ENCODE measurements around the gene AGRN. TPM values are rescaled to one million over a fixed set of nuclear protein-coding genes. Genes with fewer than 3 reads are reported as not detected.
"Not testable (repeated sequence)": the region's sequence is repeated elsewhere in the genome, so short reads cannot be mapped to it uniquely, and the experiment has no call there.

The AGRN gene
- total RNA-seq, 1 donor from 2014 or later = 14.1 TPM

- intact Hi-C loops (cut with DNase I) = loop anchor here (5.0 kb wide), 1 partner anchor 35 kb away; no protein-coding TSS in a partner anchor
- DNase-seq (ENCODE audit: missing footprints) (peak; percentile 64), ATAC-seq (no peak)
Measured at GRCh38 chr1:1026599-1027413, 6.9 kb downstream of the AGRN start.

GRCh38 chr1:1027791-1028190 lies 7.9 kb downstream of the AGRN start:
- ATAC-seq (no peak), DNase-seq (ENCODE audit: missing footprints) (no peak)
- intact Hi-C loops (cut with DNase I) = loop anchor here (5.0 kb wide), 1 partner anchor 35 kb away; no protein-coding TSS in a partner anchor

GRCh38 chr1:1030867-1031658 lies 11.1 kb downstream of the AGRN start:
- ATAC-seq; intact Hi-C loops (cut with DNase I); DNase-seq (ENCODE audit: missing footprints): not testable (repeated sequence)

GRCh38 chr1:1031659-1032235 lies 11.8 kb downstream of the AGRN start:
- intact Hi-C loops (cut with DNase I) = no loop called here
- ATAC-seq = no peak
- no peak for DNase-seq (ENCODE audit: missing footprints)

- intact Hi-C loops (cut with DNase I) = no loop called here
- DNase-seq (ENCODE audit: missing footprints) (no peak), ATAC-seq (peak; percentile 67)
Measured at GRCh38 chr1:1032424-1032823, 12.5 kb downstream of the AGRN start.

GRCh38 chr1:1033009-1033587 lies 13.2 kb downstream of the AGRN start:
- peak; percentile 79 for ATAC-seq
- intact Hi-C loops (cut with DNase I) = no loop called here
- DNase-seq (ENCODE audit: missing footprints) = no peak

- no peak for ATAC-seq
- DNase-seq (ENCODE audit: missing footprints) = no peak
- intact Hi-C loops (cut with DNase I) = no loop called here
Measured at GRCh38 chr1:1033731-1034438, 14.0 kb downstream of the AGRN start.

- no peak for ATAC-seq
Measured at GRCh38 chr1:1034439-1034781, 14.5 kb downstream of the AGRN start.

GRCh38 chr1:1035291-1035943 lies 15.5 kb downstream of the AGRN start:
- ATAC-seq (no peak), DNase-seq (ENCODE audit: missing footprints) (no peak)
- intact Hi-C loops (cut with DNase I) = no loop called here

More at GRCh38 chr1:1034439-1034781, 14.5 kb downstream of the AGRN start:
- no peak for DNase-seq (ENCODE audit: missing footprints)
- intact Hi-C loops (cut with DNase I) = no loop called here

- no peak for DNase-seq (ENCODE audit: missing footprints)
- intact Hi-C loops (cut with DNase I) = no loop called here
- ATAC-seq = no peak
Measured at GRCh38 chr1:1037366-1038327, 17.7 kb downstream of the AGRN start.

- ATAC-seq (no peak), DNase-seq (ENCODE audit: missing footprints) (no peak)
- intact Hi-C loops (cut with DNase I) = no loop called here
Measured at GRCh38 chr1:1038694-1039093, 18.8 kb downstream of the AGRN start.

GRCh38 chr1:1039145-1039910 lies 19.4 kb downstream of the AGRN start:
- no peak for ATAC-seq
- no peak for DNase-seq (ENCODE audit: missing footprints)
- intact Hi-C loops (cut with DNase I) = no loop called here

GRCh38 chr1:1040004-1040991 lies 20.4 kb downstream of the AGRN start:
- DNase-seq (ENCODE audit: missing footprints) (peak; percentile 88), ATAC-seq (peak; percentile 78)
- intact Hi-C loops (cut with DNase I) = no loop called here

- intact Hi-C loops (cut with DNase I) = no loop called here
- DNase-seq (ENCODE audit: missing footprints) (no peak), ATAC-seq (no peak)
Measured at GRCh38 chr1:1041092-1041523, 21.2 kb downstream of the AGRN start.

GRCh38 chr1:1041873-1042272 lies 22.0 kb downstream of the AGRN start:
- intact Hi-C loops (cut with DNase I) = no loop called here
- no peak for DNase-seq (ENCODE audit: missing footprints)
- ATAC-seq = no peak

Measured in Right ventricle myocardium inferior (tissue), 1 donor.